ENCODE measurements around the gene RCBTB2.

Gene RCBTB2

GRCh38 chr13:48531416-48532255 is 1.2 kb downstream of the RCBTB2 start:
- Histone ChIP-seq H3K4me1 (ENCODE audit: control insufficient read depth in 2 of 2, insufficient read depth in 2 of 2, low read length in 2 of 2) (peaks cover 7 to 11% of the 10 kb centered on the region in 2 donors), H3K27ac (ENCODE audit: low read depth in 2 of 2, low read length in 2 of 2) (peak overlapping the region; percentile 96 to 98), H3K36me3 (ENCODE audit: control insufficient read depth in 2 of 2, insufficient read depth in 2 of 2, low read length in 2 of 2) (no peaks in the 10 kb centered on the region), H3K9ac (ENCODE audit: low read depth in 1 of 2, low read length in 2 of 2) (peak overlapping the region; percentile 78 to 92), H3K9me3 (ENCODE audit: control insufficient read depth in 2 of 2, low read length in 2 of 2) (no peaks in the 10 kb centered on the region), H3K4me3 (ENCODE audit: low read length in 2 of 2) (peak overlapping the region; percentile 86 to 94), H3K27me3 (ENCODE audit: control insufficient read depth in 2 of 2, insufficient read depth in 2 of 2, low read length in 2 of 2) (no peaks in the 10 kb centered on the region)

GRCh38 chr13:48530833-48531232 is 2.0 kb downstream of the RCBTB2 start:
- Histone ChIP-seq H3K9ac (ENCODE audit: low read depth in 1 of 2, low read length in 2 of 2) (no peak overlapping the region), H3K4me1 (ENCODE audit: control insufficient read depth in 2 of 2, insufficient read depth in 2 of 2, low read length in 2 of 2) (peaks cover 7 to 11% of the 10 kb centered on the region in 2 donors)

GRCh38 chr13:48528720-48529119 is 4.2 kb downstream of the RCBTB2 start:
- Histone ChIP-seq H3K9ac (ENCODE audit: low read depth in 1 of 2, low read length in 2 of 2) (no peak overlapping the region), H3K36me3 (ENCODE audit: control insufficient read depth in 2 of 2, insufficient read depth in 2 of 2, low read length in 2 of 2) (no peaks in the 10 kb centered on the region), H3K4me3 (ENCODE audit: low read length in 2 of 2) (no peak overlapping the region), H3K27me3 (ENCODE audit: control insufficient read depth in 2 of 2, insufficient read depth in 2 of 2, low read length in 2 of 2) (no peaks in the 10 kb centered on the region), H3K27ac (ENCODE audit: low read depth in 2 of 2, low read length in 2 of 2) (no peak overlapping the region), H3K4me1 (ENCODE audit: control insufficient read depth in 2 of 2, insufficient read depth in 2 of 2, low read length in 2 of 2) (peaks cover 7 to 11% of the 10 kb centered on the region in 2 donors), H3K9me3 (ENCODE audit: control insufficient read depth in 2 of 2, low read length in 2 of 2) (no peaks in the 10 kb centered on the region)

More at GRCh38 chr13:48530833-48531232, 2.0 kb downstream of the RCBTB2 start:
- Histone ChIP-seq H3K4me3 (ENCODE audit: low read length in 2 of 2) (no peak overlapping the region), H3K9me3 (ENCODE audit: control insufficient read depth in 2 of 2, low read length in 2 of 2) (no peaks in the 10 kb centered on the region), H3K36me3 (ENCODE audit: control insufficient read depth in 2 of 2, insufficient read depth in 2 of 2, low read length in 2 of 2) (no peaks in the 10 kb centered on the region), H3K27me3 (ENCODE audit: control insufficient read depth in 2 of 2, insufficient read depth in 2 of 2, low read length in 2 of 2) (no peaks in the 10 kb centered on the region), H3K27ac (ENCODE audit: low read depth in 2 of 2, low read length in 2 of 2) (no peak overlapping the region)

- Histone ChIP-seq H3K27me3 (ENCODE audit: control insufficient read depth in 2 of 2, insufficient read depth in 2 of 2, low read length in 2 of 2) (no peaks in the 10 kb centered on the region), H3K27ac (ENCODE audit: low read depth in 2 of 2, low read length in 2 of 2) (no peak overlapping the region), H3K9ac (ENCODE audit: low read depth in 1 of 2, low read length in 2 of 2) (no peak overlapping the region), H3K36me3 (ENCODE audit: control insufficient read depth in 2 of 2, insufficient read depth in 2 of 2, low read length in 2 of 2) (no peaks in the 10 kb centered on the region), H3K4me3 (ENCODE audit: low read length in 2 of 2) (no peak overlapping the region), H3K9me3 (ENCODE audit: control insufficient read depth in 2 of 2, low read length in 2 of 2) (no peaks in the 10 kb centered on the region), H3K4me1 (ENCODE audit: control insufficient read depth in 2 of 2, insufficient read depth in 2 of 2, low read length in 2 of 2) (peaks cover 6 to 7% of the 10 kb centered on the region in 2 donors)
These were observed 4.9 kb downstream of the RCBTB2 start for GRCh38 chr13:48527955-48528354.

- Histone ChIP-seq H3K36me3 (ENCODE audit: control insufficient read depth in 2 of 2, insufficient read depth in 2 of 2, low read length in 2 of 2) (no peaks in the 10 kb centered on the region), H3K27ac (ENCODE audit: low read depth in 2 of 2, low read length in 2 of 2) (no peak overlapping the region), H3K27me3 (ENCODE audit: control insufficient read depth in 2 of 2, insufficient read depth in 2 of 2, low read length in 2 of 2) (no peaks in the 10 kb centered on the region), H3K4me3 (ENCODE audit: low read length in 2 of 2) (no peak overlapping the region), H3K4me1 (ENCODE audit: control insufficient read depth in 2 of 2, insufficient read depth in 2 of 2, low read length in 2 of 2) (peaks cover under 1 to 2% of the 10 kb centered on the region in 2 donors), H3K9ac (ENCODE audit: low read depth in 1 of 2, low read length in 2 of 2) (no peak overlapping the region), H3K9me3 (ENCODE audit: control insufficient read depth in 2 of 2, low read length in 2 of 2) (no peaks in the 10 kb centered on the region)
These were observed 6.6 kb downstream of the RCBTB2 start for GRCh38 chr13:48526286-48526685.

- Histone ChIP-seq H3K36me3 (ENCODE audit: control insufficient read depth in 2 of 2, insufficient read depth in 2 of 2, low read length in 2 of 2) (no peaks in the 10 kb centered on the region), H3K9ac (ENCODE audit: low read depth in 1 of 2, low read length in 2 of 2) (no peak overlapping the region)
These were observed 14.8 kb downstream of the RCBTB2 start for GRCh38 chr13:48518083-48518482.

GRCh38 chr13:48515732-48516131 is 17.1 kb downstream of the RCBTB2 start:
- Histone ChIP-seq H3K36me3 (ENCODE audit: control insufficient read depth in 2 of 2, insufficient read depth in 2 of 2, low read length in 2 of 2) (peaks cover 0 to 4% of the 10 kb centered on the region in 2 donors), H3K9ac (ENCODE audit: low read depth in 1 of 2, low read length in 2 of 2) (no peak overlapping the region), H3K27ac (ENCODE audit: low read depth in 2 of 2, low read length in 2 of 2) (no peak overlapping the region)

More at GRCh38 chr13:48518083-48518482, 14.8 kb downstream of the RCBTB2 start:
- Histone ChIP-seq H3K27ac (ENCODE audit: low read depth in 2 of 2, low read length in 2 of 2) (no peak overlapping the region), H3K4me1 (ENCODE audit: control insufficient read depth in 2 of 2, insufficient read depth in 2 of 2, low read length in 2 of 2) (no peaks in the 10 kb centered on the region), H3K27me3 (ENCODE audit: control insufficient read depth in 2 of 2, insufficient read depth in 2 of 2, low read length in 2 of 2) (no peaks in the 10 kb centered on the region), H3K4me3 (ENCODE audit: low read length in 2 of 2) (no peak overlapping the region), H3K9me3 (ENCODE audit: control insufficient read depth in 2 of 2, low read length in 2 of 2) (no peaks in the 10 kb centered on the region)

GRCh38 chr13:48514793-48515192 is 18.1 kb downstream of the RCBTB2 start:
- Histone ChIP-seq H3K9me3 (ENCODE audit: control insufficient read depth in 2 of 2, low read length in 2 of 2) (no peaks in the 10 kb centered on the region), H3K9ac (ENCODE audit: low read depth in 1 of 2, low read length in 2 of 2) (no peak overlapping the region), H3K4me1 (ENCODE audit: control insufficient read depth in 2 of 2, insufficient read depth in 2 of 2, low read length in 2 of 2) (no peaks in the 10 kb centered on the region), H3K27me3 (ENCODE audit: control insufficient read depth in 2 of 2, insufficient read depth in 2 of 2, low read length in 2 of 2) (no peaks in the 10 kb centered on the region), H3K27ac (ENCODE audit: low read depth in 2 of 2, low read length in 2 of 2) (no peak overlapping the region), H3K4me3 (ENCODE audit: low read length in 2 of 2) (no peak overlapping the region), H3K36me3 (ENCODE audit: control insufficient read depth in 2 of 2, insufficient read depth in 2 of 2, low read length in 2 of 2) (peaks cover 0 to 4% of the 10 kb centered on the region in 2 donors)

More at GRCh38 chr13:48515732-48516131, 17.1 kb downstream of the RCBTB2 start:
- no peaks in the 10 kb centered on the region for H3K4me1 ChIP-seq (ENCODE audit: control insufficient read depth in 2 of 2, insufficient read depth in 2 of 2, low read length in 2 of 2)
- H3K4me3 ChIP-seq (ENCODE audit: low read length in 2 of 2) = no peak overlapping the region
- H3K9me3 ChIP-seq (ENCODE audit: control insufficient read depth in 2 of 2, low read length in 2 of 2) = no peaks in the 10 kb centered on the region
- no peaks in the 10 kb centered on the region for H3K27me3 ChIP-seq (ENCODE audit: control insufficient read depth in 2 of 2, insufficient read depth in 2 of 2, low read length in 2 of 2)

- Histone ChIP-seq H3K9ac (ENCODE audit: low read depth in 1 of 2, low read length in 2 of 2) (no peak overlapping the region), H3K27ac (ENCODE audit: low read depth in 2 of 2, low read length in 2 of 2) (no peak overlapping the region), H3K27me3 (ENCODE audit: control insufficient read depth in 2 of 2, insufficient read depth in 2 of 2, low read length in 2 of 2) (no peaks in the 10 kb centered on the region)
These were observed 21.2 kb downstream of the RCBTB2 start for GRCh38 chr13:48511621-48512230.

GRCh38 chr13:48510698-48511097 is 22.2 kb downstream of the RCBTB2 start:
- H3K36me3 ChIP-seq (ENCODE audit: control insufficient read depth in 2 of 2, insufficient read depth in 2 of 2, low read length in 2 of 2) = peaks cover 0 to 4% of the 10 kb centered on the region in 2 donors
- H3K9me3 ChIP-seq (ENCODE audit: control insufficient read depth in 2 of 2, low read length in 2 of 2) = no peaks in the 10 kb centered on the region
- no peaks in the 10 kb centered on the region for H3K27me3 ChIP-seq (ENCODE audit: control insufficient read depth in 2 of 2, insufficient read depth in 2 of 2, low read length in 2 of 2)
- H3K4me3 ChIP-seq (ENCODE audit: low read length in 2 of 2) = no peak overlapping the region
- H3K4me1 ChIP-seq (ENCODE audit: control insufficient read depth in 2 of 2, insufficient read depth in 2 of 2, low read length in 2 of 2) = peaks cover 0 to 7% of the 10 kb centered on the region in 2 donors
- H3K9ac ChIP-seq (ENCODE audit: low read depth in 1 of 2, low read length in 2 of 2) = no peak overlapping the region
- no peak overlapping the region for H3K27ac ChIP-seq (ENCODE audit: low read depth in 2 of 2, low read length in 2 of 2)

More at GRCh38 chr13:48511621-48512230, 21.2 kb downstream of the RCBTB2 start:
- Histone ChIP-seq H3K4me1 (ENCODE audit: control insufficient read depth in 2 of 2, insufficient read depth in 2 of 2, low read length in 2 of 2) (no peaks in the 10 kb centered on the region), H3K4me3 (ENCODE audit: low read length in 2 of 2) (no peak overlapping the region), H3K9me3 (ENCODE audit: control insufficient read depth in 2 of 2, low read length in 2 of 2) (no peaks in the 10 kb centered on the region), H3K36me3 (ENCODE audit: control insufficient read depth in 2 of 2, insufficient read depth in 2 of 2, low read length in 2 of 2) (peaks cover 0 to 4% of the 10 kb centered on the region in 2 donors)
